Mucosa of gallbladder (tissue), 1 donor: ENCODE results near the gene MARCKS. TPM values are rescaled to one million over a fixed set of nuclear protein-coding genes. Genes with fewer than 3 reads are reported as not detected.

ENCODE experiments used
- DNase-seq: peaks from one replicate; pipeline ENCODE4 v3.0.0-alpha.2; 2020; ENCODE audit warnings: low spot score
- total RNA-seq: library from RNA; stranded (reverse); gene quantifications from one replicate; pipeline ENCODE4 v1.2.1, GENCODE V29; 2021
- donor health status: DM: no; HTN: no; CAD: no.

The MARCKS gene
- total RNA-seq, 1 donor from 2014 or later, result 114 TPM

GRCh38 chr6:113853252-113853651, 3.9 kb upstream of the MARCKS start:
- DNase-seq, result no peak

- peak; percentile 74 for DNase-seq
These were observed 2.3 kb upstream of the MARCKS start for GRCh38 chr6:113854531-113855499.

- DNase-seq, result peak; percentile 28
These were observed 1.4 kb upstream of the MARCKS start for GRCh38 chr6:113855500-113856374.

GRCh38 chr6:113856375-113856624, 845 bp upstream of the MARCKS start:
- no peak for DNase-seq

GRCh38 chr6:113857556-113858479, 673 bp downstream of the MARCKS start:
- DNase-seq, result peak; percentile 31

GRCh38 chr6:113858480-113859348, 1.6 kb downstream of the MARCKS start:
- DNase-seq, result peak; percentile 87

GRCh38 chr6:113859349-113860180, 2.4 kb downstream of the MARCKS start:
- DNase-seq, result peak; percentile 27

- no peak for DNase-seq
These were observed 3.2 kb downstream of the MARCKS start for GRCh38 chr6:113860181-113860955.

- DNase-seq, result no peak
These were observed 5.0 kb downstream of the MARCKS start for GRCh38 chr6:113862112-113862511.

- DNase-seq, result no peak
These were observed 13.8 kb downstream of the MARCKS start for GRCh38 chr6:113870917-113871316.

GRCh38 chr6:113871975-113872374, 14.8 kb downstream of the MARCKS start:
- DNase-seq, result no peak

GRCh38 chr6:113873043-113873667, 16.0 kb downstream of the MARCKS start:
- peak; percentile 66 for DNase-seq

- DNase-seq, result no peak
These were observed 18.3 kb downstream of the MARCKS start for GRCh38 chr6:113875470-113875869.

- DNase-seq, result no peak
These were observed 19.6 kb downstream of the MARCKS start for GRCh38 chr6:113876695-113877094.

GRCh38 chr6:113879186-113880096, 22.3 kb downstream of the MARCKS start:
- DNase-seq, result peak; percentile 57

GRCh38 chr6:113881478-113881980, 24.4 kb downstream of the MARCKS start:
- no peak for DNase-seq
